HG03159 (cell line): ENCODE data around the gene MTHFR.
A peak's percentile ranks its signal among the peaks of the same experiment; 100 is the strongest.

ENCODE experiments used
- ATAC-seq: cut with Tn5 transposase; IDR thresholded peaks from one replicate; pipeline ENCODE4 v1.9.1; 2021; ENCODE audit warnings: mild to moderate bottlenecking, moderate library complexity; ENCODE audit not compliant: unreplicated experiment

MTHFR gene

DNA sequence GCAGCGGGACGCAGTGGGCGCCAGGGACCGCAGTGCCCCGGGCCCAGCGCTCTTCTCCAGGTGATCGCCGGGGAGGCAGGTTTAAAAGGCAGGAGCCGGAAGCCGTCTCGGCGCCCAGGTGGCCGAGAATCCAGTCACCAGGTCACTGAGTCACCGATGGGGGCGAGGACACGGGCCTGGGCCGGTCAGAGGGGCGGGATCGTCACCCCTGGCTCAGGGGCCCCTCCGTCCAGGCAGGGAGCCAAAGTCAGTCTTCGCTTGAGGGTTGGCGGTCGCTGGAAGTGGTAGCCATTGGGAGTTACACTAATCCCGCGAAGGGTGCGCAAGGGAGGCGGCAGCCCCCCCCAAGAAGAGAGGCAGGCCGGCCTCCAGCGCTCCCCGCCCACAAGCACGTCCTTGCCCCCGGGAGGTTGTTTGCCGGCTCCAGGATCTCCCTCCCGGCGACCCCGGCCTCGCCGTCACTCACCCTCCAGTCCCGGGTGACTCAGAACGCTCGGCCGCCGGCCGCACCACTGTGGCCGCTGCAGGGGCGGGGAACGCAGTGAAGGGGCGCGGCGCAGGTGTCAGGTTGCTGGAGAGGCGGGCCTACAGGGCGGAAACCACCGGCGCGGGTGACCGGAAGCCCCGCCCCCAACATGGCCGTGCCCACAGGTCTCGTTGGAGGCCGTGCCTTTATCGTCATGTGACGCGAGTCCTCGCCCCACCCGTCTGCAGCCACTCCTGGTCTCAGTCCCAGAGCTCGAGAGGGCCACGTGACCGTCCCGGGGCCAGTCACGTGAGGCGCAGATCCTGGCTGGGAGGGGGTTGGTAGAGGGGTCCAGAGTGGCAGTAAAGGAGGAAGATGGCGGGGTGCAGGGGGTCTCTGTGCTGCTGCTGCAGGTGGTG lies at the start of gene MTHFR, which contains the start of gene CLCN6:
MTHFR (minus strand) TSS at position 543 of the 885 bp plus-strand sequence. CDS start 2,848 bp downstream, outside the sequence.
CLCN6 (plus strand) TSS at position 770 of the 885 bp plus-strand sequence; CDS start at position 842, 72 bp downstream.
- peak; percentile 77 for ATAC-seq

- ATAC-seq: no peak
Observed at GRCh38 chr1:11855430-11855829, 49.7 kb upstream of the MTHFR start.

GRCh38 chr1:11854519-11854918 lies 48.8 kb upstream of the MTHFR start:
- ATAC-seq: no peak

DNA sequence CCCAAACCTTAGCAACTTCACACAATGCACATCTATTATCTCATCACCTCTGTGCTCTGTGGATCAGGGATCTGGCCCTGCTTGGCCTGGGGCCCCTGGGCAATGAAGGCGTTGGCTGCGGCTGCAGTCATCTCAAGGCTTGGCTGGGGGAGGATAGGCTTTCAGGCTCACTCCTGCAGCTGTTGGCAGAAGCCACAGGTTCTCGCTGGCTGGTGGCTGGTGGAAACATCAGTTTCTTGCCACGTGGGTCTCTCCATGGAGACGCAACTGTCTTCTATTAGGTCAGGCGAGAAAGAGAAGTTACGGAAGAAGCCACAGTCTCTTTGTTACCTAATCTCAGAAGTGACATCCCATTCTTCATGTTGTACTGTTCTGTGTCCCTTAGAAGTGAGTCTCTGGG lies 45.4 kb upstream of the MTHFR start:
- no peak for ATAC-seq

DNA sequence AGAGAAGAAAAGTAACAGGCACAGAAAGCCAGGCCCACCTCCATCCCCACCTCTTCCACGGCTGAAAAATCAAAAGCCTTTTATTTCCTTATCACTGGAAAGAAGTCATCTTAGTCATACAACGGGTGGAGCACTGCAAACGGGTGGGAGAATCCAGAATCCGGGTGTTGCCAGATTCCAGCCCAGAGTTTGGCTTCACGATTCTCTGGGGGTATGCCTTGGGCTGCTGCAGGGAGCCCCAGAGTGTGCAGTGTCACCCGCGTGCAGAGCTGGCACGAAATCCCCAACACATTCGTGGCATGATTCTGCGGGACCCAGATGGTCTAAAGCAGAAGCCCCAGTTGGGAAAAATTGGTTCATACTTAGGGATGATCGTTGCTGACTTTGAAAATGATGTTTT lies 44.4 kb upstream of the MTHFR start:
- no peak for ATAC-seq

GRCh38 chr1:11848373-11848700 lies 42.6 kb upstream of the MTHFR start:
- ATAC-seq: no peak

DNA sequence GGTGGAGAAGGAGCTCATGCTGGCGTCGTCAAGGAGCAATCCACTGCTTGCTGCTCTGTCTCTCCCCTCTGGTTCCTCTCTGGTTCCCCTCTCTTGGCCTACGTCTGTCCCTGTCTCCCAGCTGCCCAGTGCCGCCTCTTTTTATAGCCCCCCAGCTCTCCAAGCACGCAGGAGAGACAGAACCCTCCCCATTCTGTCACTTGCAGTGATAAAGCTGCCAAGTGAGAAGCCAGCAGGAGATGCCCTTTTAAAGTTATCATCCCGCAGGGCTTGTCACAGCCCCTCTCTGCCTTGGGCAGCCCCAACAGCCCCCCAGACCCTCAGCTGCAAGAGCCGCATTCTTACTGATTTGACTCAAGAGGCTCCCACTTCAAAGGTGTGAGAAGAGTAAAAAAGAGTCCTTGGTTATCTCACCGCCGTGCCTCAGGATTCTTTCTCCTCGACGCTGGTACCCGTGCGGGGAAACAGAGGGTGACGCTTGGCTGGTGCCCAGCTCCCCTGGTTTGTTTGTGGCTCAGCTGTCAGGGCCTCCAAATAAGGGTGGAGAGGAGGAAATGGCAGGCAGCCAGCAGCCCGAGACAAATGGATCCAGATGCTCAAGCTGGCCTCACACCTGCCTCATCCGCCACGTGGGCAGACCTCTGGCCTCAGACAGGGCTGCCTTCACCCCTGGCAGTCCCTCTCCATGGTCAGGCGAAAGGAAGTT lies 42.1 kb upstream of the MTHFR start, which contains the start of gene NPPA:
NPPA (minus strand) TSS at position 117 of the 706 bp plus-strand sequence; CDS start at position 18, 99 bp downstream.
- no peak for ATAC-seq

DNA sequence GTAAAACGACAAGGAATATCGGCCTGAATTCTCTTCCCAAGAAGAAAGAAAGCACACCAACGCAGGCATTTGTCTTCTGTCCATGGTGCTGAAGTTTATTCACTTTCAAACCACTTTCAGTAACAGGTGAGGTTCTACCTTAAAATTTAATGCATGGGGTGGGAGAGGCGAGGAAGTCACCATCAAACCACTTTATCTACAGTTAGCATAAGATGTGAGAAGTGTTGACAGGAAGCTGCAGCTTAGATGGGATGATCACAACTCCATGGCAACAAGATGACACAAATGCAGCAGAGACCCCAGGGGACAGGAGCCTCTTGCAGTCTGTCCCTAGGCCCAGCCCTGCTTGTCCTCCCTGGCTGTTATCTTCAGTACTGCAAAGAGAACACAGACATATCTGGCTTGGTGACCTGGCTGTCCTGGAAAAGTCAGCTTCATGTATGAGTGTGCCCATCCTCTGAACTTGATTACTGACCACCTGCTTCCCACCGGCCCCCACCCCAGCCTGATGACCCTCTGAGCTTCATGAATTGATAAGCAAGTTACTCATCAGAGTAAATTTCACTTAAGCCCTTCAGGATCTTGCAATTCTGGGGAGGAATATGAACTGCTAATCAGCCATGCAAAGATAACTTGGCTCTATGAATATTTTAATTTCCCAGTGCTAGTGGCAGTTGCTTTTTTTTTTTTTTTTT lies 40.0 kb upstream of the MTHFR start:
- no peak for ATAC-seq

DNA sequence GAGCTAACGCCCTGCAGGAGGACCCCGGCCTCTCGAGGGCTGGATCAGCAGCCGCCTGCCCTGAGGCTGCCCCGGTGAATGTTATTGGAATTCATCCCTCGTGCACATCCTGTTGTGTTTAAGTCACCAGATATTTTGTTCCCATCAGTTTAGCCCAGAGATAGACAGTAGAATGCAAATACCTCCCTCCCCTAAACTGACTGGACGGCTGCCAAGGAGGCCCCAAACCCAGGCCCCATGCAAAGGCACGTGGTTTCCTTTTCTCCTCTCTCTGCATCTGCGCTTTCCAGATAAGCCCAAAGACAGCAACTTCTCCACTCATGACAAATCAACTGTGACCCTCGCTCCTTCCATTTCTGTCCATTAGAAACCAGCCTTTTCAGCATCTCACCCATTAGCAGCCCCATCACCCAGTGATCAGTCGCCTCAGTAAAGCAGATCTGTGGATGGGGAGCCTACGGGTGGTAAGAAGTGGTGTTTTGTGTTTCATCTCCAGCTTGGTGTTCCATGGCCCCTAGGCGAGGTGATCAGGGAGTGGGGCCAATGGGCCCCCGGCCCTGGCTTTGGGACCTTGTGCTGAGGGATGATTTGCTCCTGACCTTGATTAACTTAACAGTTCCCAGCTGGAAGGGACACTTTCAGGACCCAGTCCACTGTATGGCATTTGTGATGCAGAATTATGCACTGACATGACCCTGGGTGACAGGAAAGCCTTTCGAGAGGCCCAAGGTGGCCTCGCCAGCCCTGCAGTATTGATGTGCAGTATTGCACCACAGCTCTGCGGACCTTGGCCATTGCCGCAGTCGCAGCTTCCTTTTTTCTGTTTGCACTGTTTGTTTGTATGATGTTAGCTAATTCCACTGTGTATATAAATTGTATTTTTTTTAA lies 36.6 kb upstream of the MTHFR start:
- ATAC-seq: no peak

DNA sequence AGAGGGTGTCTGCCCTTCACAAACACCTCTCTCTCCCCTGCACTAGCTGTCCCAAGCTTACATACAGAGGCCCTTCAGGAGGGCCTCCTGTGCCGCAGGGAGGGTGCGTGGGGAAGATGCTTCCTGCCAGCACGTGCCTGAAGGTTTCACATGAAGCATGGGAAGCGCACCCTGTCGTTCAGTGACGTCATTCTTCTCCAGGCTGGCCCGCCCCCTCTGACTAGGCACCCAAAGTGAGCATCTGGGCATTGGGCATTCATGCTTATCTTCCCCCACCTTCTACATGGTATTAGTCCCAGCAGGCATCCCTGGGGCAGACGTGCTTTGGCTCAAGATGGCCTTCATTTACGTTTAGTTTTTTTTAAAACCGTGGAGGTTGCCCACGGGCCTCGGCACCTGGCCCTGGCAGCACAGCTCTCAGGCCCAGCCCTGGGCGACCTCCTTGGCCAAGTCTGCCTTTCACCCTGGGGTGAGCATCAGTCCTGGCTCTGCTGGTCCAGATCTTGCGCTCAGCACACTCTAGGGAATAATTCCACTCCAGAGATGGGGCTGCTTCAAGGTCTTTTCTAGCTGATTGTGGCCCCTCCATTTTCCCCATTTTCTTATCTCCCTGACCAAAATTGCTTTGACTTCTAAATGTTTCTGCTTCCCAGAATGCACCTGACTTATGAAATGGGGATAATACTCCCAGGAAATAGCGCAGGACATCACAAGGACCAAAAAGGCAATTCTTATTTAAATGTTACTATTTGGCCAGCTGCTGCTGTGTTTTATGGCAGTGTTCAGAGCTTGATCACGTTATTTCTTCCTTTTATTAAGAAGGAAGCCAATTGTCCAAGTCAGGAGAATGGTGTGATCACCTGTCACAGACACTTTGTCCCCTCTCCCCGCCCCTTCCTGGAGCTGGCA lies 35.7 kb upstream of the MTHFR start:
- no peak for ATAC-seq

DNA sequence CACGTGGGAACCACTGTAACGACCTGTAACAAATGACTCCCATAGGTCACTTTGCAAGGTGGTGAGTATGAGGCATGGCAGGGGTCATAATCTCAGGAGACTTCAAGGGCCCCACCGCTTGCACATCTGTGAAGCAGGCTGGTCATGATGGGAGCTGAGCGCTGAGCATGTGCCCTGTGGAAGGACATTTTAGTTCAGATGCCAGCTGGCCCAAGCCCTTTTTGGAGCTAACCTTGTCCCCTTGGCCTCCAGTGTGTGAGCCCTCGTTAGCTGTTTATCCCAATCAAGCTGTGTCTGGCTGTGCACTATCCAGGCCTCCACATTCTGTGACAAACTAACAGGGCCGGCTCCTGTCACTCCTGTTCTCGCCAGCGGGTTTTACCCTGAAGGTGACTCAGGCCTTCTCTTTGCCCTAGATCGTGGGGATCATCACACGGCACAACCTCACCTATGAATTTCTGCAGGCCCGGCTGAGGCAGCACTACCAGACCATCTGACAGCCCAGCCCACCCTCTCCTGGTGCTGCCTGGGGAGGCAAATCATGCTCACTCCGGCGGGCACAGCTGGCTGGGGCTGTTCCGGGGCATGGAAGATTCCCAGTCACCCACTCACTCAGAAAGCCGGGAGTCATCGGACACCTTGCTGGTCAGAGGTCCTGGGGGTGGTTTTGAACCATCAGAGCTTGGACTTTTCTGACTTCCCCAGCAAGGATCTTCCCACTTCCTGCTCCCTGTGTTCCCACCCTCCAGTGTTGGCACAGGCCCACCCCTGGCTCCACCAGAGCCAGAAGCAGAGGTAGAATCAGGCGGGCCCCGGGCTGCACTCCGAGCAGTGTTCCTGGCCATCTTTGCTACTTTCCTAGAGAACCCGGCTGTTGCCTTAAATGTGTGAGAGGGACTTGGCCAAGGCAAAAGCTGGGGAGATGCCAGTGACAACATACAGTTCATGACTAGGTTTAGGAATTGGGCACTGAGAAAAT lies 34.3 kb upstream of the MTHFR start:
- no peak for ATAC-seq

DNA sequence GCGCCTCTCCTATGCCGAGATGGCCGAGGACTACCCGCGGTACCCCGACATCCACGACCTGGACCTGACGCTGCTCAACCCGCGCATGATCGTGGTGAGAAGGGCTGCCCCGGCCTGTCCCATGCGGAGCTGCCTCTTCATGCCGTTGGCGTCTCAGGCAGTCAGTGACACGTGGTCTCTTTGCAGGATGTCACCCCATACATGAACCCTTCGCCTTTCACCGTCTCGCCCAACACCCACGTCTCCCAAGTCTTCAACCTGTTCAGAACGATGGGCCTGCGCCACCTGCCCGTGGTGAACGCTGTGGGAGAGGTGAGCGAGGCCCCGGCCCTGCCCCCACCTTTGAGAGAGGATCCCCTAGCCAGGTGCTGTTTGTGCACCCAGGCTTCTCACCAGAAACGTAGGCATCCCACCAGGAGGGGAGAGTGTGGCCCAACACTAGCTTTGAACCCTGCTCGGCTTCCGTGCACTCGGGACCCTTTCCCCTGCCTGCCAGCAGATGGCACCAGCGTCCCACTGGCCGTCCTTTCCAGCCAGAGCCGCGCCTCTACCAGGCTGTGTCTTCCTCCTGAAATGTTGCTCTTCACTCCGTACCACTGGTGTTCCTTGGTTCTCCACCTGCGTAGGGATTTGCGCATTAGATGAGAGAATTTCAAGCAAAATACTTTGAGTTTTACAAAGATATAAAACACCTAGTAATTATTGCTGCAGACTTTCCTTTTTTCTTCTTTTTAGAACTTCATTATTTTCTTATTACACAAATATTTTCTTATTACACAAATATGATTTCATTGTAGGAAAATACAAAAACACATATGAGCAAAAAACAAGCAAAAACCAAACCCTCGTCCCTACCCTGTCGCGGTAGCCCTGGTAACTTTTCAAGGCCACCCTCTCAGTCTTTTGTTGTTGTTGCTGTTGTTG lies 32.8 kb upstream of the MTHFR start:
- ATAC-seq: no peak

- ATAC-seq: no peak
Observed at GRCh38 chr1:11837767-11838348, 32.1 kb upstream of the MTHFR start.

- ATAC-seq: no peak
Observed at GRCh38 chr1:11836955-11837766, 31.4 kb upstream of the MTHFR start.

DNA sequence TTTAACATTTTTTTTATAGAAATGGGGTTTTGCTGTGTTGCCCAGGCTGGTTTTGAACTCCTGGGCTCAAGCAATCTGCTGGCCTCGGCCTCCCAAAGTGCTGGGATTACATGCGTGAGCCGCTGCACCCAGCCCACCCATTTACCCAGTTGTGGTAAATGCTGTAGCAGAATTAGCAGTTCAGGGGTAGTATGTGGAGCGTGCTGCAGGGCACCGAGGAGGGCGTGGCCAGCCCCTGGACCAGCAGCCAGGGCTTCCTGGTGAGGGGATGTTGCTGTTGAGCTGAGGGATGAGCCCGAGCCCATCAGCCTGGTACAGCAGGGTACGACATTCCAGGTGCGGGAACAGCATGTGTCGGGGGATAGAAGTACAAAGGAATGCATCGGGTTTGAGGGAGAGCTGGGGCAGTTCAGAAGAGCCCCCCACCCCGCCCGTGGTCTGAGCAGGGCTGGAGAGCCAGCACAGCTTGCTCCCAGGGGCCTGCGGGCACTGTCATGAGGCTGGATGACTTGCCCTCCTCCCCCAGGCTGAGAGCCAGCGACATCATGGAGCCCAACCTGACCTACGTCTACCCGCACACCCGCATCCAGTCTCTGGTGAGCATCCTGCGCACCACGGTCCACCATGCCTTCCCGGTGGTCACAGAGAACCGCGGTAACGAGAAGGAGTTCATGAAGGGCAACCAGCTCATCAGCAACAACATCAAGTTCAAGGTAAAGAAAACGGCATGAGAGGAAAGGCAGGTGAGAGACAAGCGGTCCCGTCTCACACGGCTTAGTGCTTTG lies 29.9 kb upstream of the MTHFR start:
- no peak for ATAC-seq
